22Rv1 (cell line): ENCODE results near the gene RNF133.

Experiments used
- ZFX ChIP-seq: fragments of 450-650 bp; IDR thresholded peaks from 2 replicates; pipeline ENCODE4 v1.6.1; 2017; ENCODE audit warnings: antibody characterized with exemption, borderline replicate concordance
- TF ChIP-seq, protein P1 (sequence below): fragments of 450-650 bp; IDR thresholded peaks from 2 replicates; pipeline ENCODE4 v1.5.1; 2017; ENCODE audit warnings: mild to moderate bottlenecking

GRCh38 chr7:122724366-122724765 lies 25.4 kb upstream of the RNF133 start:
- TF ChIP-seq, protein P1, sequence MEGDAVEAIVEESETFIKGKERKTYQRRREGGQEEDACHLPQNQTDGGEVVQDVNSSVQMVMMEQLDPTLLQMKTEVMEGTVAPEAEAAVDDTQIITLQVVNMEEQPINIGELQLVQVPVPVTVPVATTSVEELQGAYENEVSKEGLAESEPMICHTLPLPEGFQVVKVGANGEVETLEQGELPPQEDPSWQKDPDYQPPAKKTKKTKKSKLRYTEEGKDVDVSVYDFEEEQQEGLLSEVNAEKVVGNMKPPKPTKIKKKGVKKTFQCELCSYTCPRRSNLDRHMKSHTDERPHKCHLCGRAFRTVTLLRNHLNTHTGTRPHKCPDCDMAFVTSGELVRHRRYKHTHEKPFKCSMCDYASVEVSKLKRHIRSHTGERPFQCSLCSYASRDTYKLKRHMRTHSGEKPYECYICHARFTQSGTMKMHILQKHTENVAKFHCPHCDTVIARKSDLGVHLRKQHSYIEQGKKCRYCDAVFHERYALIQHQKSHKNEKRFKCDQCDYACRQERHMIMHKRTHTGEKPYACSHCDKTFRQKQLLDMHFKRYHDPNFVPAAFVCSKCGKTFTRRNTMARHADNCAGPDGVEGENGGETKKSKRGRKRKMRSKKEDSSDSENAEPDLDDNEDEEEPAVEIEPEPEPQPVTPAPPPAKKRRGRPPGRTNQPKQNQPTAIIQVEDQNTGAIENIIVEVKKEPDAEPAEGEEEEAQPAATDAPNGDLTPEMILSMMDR, result no peak
- no peak for TF ChIP-seq ZFX
